D341Med (cell line): ENCODE data around the gene DPT.

Source experiments
- DNase-seq: peaks from one replicate; pipeline ENCODE4 v3.0.0; 2012; ENCODE audit warnings: low spot score

Gene DPT

GRCh38 chr1:168698453-168698852, 30.6 kb downstream of the DPT start:
- no peak for DNase-seq

GRCh38 chr1:168697356-168698126, 31.5 kb downstream of the DPT start:
- no peak for DNase-seq

- DNase-seq: no peak
These were observed 32.8 kb downstream of the DPT start for GRCh38 chr1:168696125-168696760.

GRCh38 chr1:168693872-168694238, 35.2 kb downstream of the DPT start:
- no peak for DNase-seq

- DNase-seq: no peak
These were observed 35.7 kb downstream of the DPT start for GRCh38 chr1:168693197-168693871.

GRCh38 chr1:168692472-168692871, 36.5 kb downstream of the DPT start:
- no peak for DNase-seq

GRCh38 chr1:168691541-168691940, 37.5 kb downstream of the DPT start:
- peak; percentile 62 for DNase-seq

GRCh38 chr1:168689726-168690602, 39.0 kb downstream of the DPT start:
- DNase-seq: no peak

- no peak for DNase-seq
These were observed 39.7 kb downstream of the DPT start for GRCh38 chr1:168689327-168689657.

- no peak for DNase-seq
These were observed 40.2 kb downstream of the DPT start for GRCh38 chr1:168688644-168689326.

- peak; percentile 64 for DNase-seq
These were observed 41.2 kb downstream of the DPT start for GRCh38 chr1:168687816-168688215.

GRCh38 chr1:168686666-168687065, 42.3 kb downstream of the DPT start:
- DNase-seq: no peak

- no peak for DNase-seq
These were observed 45.1 kb downstream of the DPT start for GRCh38 chr1:168683871-168684270.

- no peak for DNase-seq
These were observed 52.1 kb downstream of the DPT start for GRCh38 chr1:168676861-168677260.

- DNase-seq: no peak
These were observed 52.8 kb downstream of the DPT start for GRCh38 chr1:168676029-168676812.

- no peak for DNase-seq
These were observed 54.9 kb downstream of the DPT start for GRCh38 chr1:168673974-168674683.

- DNase-seq: no peak
These were observed 56.7 kb downstream of the DPT start for GRCh38 chr1:168672278-168672677.

GRCh38 chr1:168671782-168672181, 57.2 kb downstream of the DPT start:
- DNase-seq: no peak

- no peak for DNase-seq
These were observed 63.0 kb downstream of the DPT start for GRCh38 chr1:168665975-168666374.

- DNase-seq: no peak
These were observed 64.8 kb downstream of the DPT start for GRCh38 chr1:168664069-168664834.
